K562 (cell line): ENCODE results near the gene COL7A1. TPM values are rescaled to one million over a fixed set of nuclear protein-coding genes. Genes with fewer than 3 reads are reported as not detected.
A peak's percentile ranks its signal among the peaks of the same experiment; 100 is the strongest.

Source experiments
- FOXP1 ChIP-seq: sonication (generic); formaldehyde crosslinking; IDR thresholded peaks from 2 replicates; pipeline ENCODE4 v1.8.0; 2022; ENCODE audit warnings: mild to moderate bottlenecking, missing genetic modification reagents
- ID3 ChIP-seq, 2 experiments: fragments of 250-450 bp in 1 of 2; fragments of 450-650 bp in 1 of 2; sonication (Bioruptor Pico) in 1 of 2; IDR thresholded peaks; 2 replicates each; pipeline versions ENCODE4 v1.6.1 to v1.8.0; 2016 to 2021; ENCODE audit warnings: mild to moderate bottlenecking in 2 of 2, moderate library complexity in 2 of 2, missing compliant biosample characterization in 1 of 2, missing genetic modification characterization in 1 of 2
- NR2C2 ChIP-seq, 2 experiments: fragments of 200-800 bp in 1 of 2; sonication (Bioruptor generic) in 1 of 2; sonication (generic) in 1 of 2; formaldehyde crosslinking in 1 of 2; IDR thresholded peaks; 2 replicates each; pipeline versions ENCODE4 v1.6.1 to v1.8.0; 2016 to 2022; ENCODE audit warnings: mild to moderate bottlenecking in 1 of 2, missing compliant biosample characterization in 1 of 2, missing genetic modification characterization in 1 of 2, missing genetic modification reagents in 1 of 2
- OTX1 ChIP-seq: fragments of 450-650 bp; formaldehyde crosslinking; IDR thresholded peaks from 2 replicates; pipeline ENCODE4 v1.4.0; 2022; ENCODE audit warnings: mild to moderate bottlenecking
- RBM34 ChIP-seq: fragments of 200-400 bp; formaldehyde crosslinking; IDR thresholded peaks from 2 replicates; pipeline ENCODE4 v1.6.1; 2018; ENCODE audit warnings: low read length, borderline replicate concordance; ENCODE audit not compliant: insufficient read depth
- REST ChIP-seq, 2 experiments: fragments of 450-650 bp; formaldehyde crosslinking in 1 of 2; IDR thresholded peaks; 2 replicates each; pipeline versions ENCODE4 v1.4.0 to v1.6.1; 2014 to 2020; ENCODE audit warnings: mild to moderate bottlenecking in 2 of 2, borderline replicate concordance in 1 of 2, low read depth in 1 of 2
- RHOXF2B ChIP-seq: fragments of 250-450 bp; sonication (Bioruptor Pico); conservative IDR thresholded peaks from 2 replicates; pipeline ENCODE4 v1.5.1; 2021
- SMARCA5 ChIP-seq: fragments of 450-650 bp; IDR thresholded peaks from 2 replicates; pipeline ENCODE4 v1.6.1; 2016
- SP2 ChIP-seq: IDR thresholded peaks from 2 replicates; pipeline ENCODE4 v1.6.1; 2011; ENCODE audit warnings: mild to moderate bottlenecking, low read depth, low read length, moderate library complexity; ENCODE audit not compliant: poor library complexity, severe bottlenecking; ENCODE audit errors: extremely low read depth
- TFAM ChIP-seq: fragments of 250-450 bp; sonication (Bioruptor Pico); conservative IDR thresholded peaks from 2 replicates; pipeline ENCODE4 v1.5.0; 2021; ENCODE audit warnings: mild to moderate bottlenecking, moderate library complexity
- TFAP4 ChIP-seq: sonication (generic); formaldehyde crosslinking; IDR thresholded peaks from 2 replicates; pipeline ENCODE4 v1.8.0; 2022; ENCODE audit warnings: missing genetic modification reagents, mild to moderate bottlenecking, moderate library complexity, borderline replicate concordance
- THRAP3 ChIP-seq: fragments of 450-650 bp; IDR thresholded peaks from 2 replicates; pipeline ENCODE4 v1.6.1; 2016; ENCODE audit warnings: mild to moderate bottlenecking, inconsistent platforms, borderline replicate concordance
- ZNF175 ChIP-seq: fragments of 200-800 bp; sonication (Bioruptor generic); IDR thresholded peaks from 2 replicates; pipeline ENCODE4 v1.6.1; 2016; ENCODE audit warnings: low read depth, mild to moderate bottlenecking, missing genetic modification characterization, missing compliant biosample characterization
- ZNF24 ChIP-seq: fragments of 450-650 bp; IDR thresholded peaks from 2 replicates; pipeline ENCODE4 v1.6.1; 2016
- ZNF444 ChIP-seq: fragments of 250-450 bp; sonication (Bioruptor Pico); IDR thresholded peaks from 2 replicates; pipeline ENCODE4 v1.4.0; 2020; ENCODE audit warnings: mild to moderate bottlenecking, moderate library complexity
- ZNF699 ChIP-seq: fragments of 250-450 bp; sonication (Bioruptor Pico); IDR thresholded peaks from 2 replicates; pipeline ENCODE4 v1.8.0; 2021; ENCODE audit warnings: mild to moderate bottlenecking, moderate library complexity; ENCODE audit not compliant: insufficient replicate concordance
- ZNF77 ChIP-seq: fragments of 250-450 bp; sonication (Bioruptor Pico); IDR thresholded peaks from 2 replicates; pipeline ENCODE4 v1.5.0; 2020
- polyA plus RNA-seq, 8 experiments: library from polyadenylated mRNA; depleted of rRNA in 4 of 8; stranded (reverse) in 5 of 8; unstranded in 3 of 8; fragments of >200 nt; fragmentation: Nextera tagmentation in 2 of 8; fragmentation: Illumina TruSeq in 1 of 8; extraction: Ambion mirVana in 2 of 8; extraction: Trizol in 1 of 8; gene quantifications; 2 replicates each; pipeline versions ENCODE4 v1.2.1 to v1.2.3, GENCODE V29; 2011 to 2014; ENCODE audit warnings: inconsistent platforms in 1 of 8, missing spikeins in 1 of 8
- total RNA-seq, 7 experiments: library from RNA; depleted of rRNA in 6 of 7; stranded (reverse); fragments of >200 nt in 6 of 7; fragmentation: Illumina TruSeq in 2 of 7; extraction: Trizol in 2 of 7; gene quantifications; 2 replicates each; pipeline versions ENCODE4 v1.2.1 to v1.2.3, GENCODE V29; 2011 to 2021; ENCODE audit warnings: low replicate concordance in 1 of 7

The COL7A1 gene
- total and polyA plus RNA-seq, 9 of the 15 experiments (the other 6 are each of a cell fraction or from before 2014, with no cell fraction given) = 0.09 to 0.66 (median 0.35) TPM; not detected in 3

- TF ChIP-seq REST (IDR thresholded peaks at IDR 0.05; ENCODE audit: borderline replicate concordance) (no peak), REST (CRISPR knock-in tag; IDR thresholded peaks at IDR 0.05; ENCODE audit: low read depth) (no peak), RHOXF2B (CRISPR knock-in tag) (no peak), ZNF444 (no peak), SMARCA5 (no peak), TFAP4 (CRISPR knock-in tag) (peak; percentile 44; the same call in 1 of the 2 replicates), FOXP1 (CRISPR knock-in tag) (no peak), ZNF24 (no peak), SP2 (no peak), OTX1 (CRISPR knock-in tag) (no peak), THRAP3 (no peak), RBM34 (no peak), ZNF699 (CRISPR knock-in tag) (no peak), ZNF175 (CRISPR knock-in tag) (no peak), ID3 (CRISPR knock-in tag; IDR thresholded peaks at IDR 0.05) (no peak), ID3 (tag; IDR thresholded peaks at IDR 0.05) (no peak), TFAM (CRISPR knock-in tag) (no peak), NR2C2 (CRISPR knock-in tag; IDR thresholded peaks at IDR 0.05) (no peak), NR2C2 (tag; IDR thresholded peaks at IDR 0.05) (peak; percentile 64), ZNF77 (CRISPR knock-in tag) (no peak)
These were observed 39.7 kb downstream of the COL7A1 start (continued) for GRCh38 chr3:48555231-48555948.
